NOMO-1 treated with dmso at 0.1 percent for 144 hours (cell line): Measurements from ENCODE around the gene CEP250.
"Not testable (repeated sequence)": the region's sequence is repeated elsewhere in the genome, so short reads cannot be mapped to it uniquely, and the experiment has no call there.

Experiments
- DNase-seq: peaks from one replicate; lab custom pipeline; 2025; ENCODE audit not compliant: unreplicated experiment; lab: John Stamatoyannopoulos, UW

CEP250 gene

GRCh38 chr20:35449855-35450254, 5.5 kb upstream of the CEP250 start:
- not testable (repeated sequence) for DNase-seq

- DNase-seq, result no peak
Observed at GRCh38 chr20:35451295-35451694, 4.1 kb upstream of the CEP250 start.

- DNase-seq, result no peak
Observed at GRCh38 chr20:35453647-35454046, 1.8 kb upstream of the CEP250 start.

GRCh38 chr20:35456700-35457099, 1.3 kb downstream of the CEP250 start:
- DNase-seq, result not testable (repeated sequence)

- not testable (repeated sequence) for DNase-seq
Observed at GRCh38 chr20:35457539-35457938, 2.1 kb downstream of the CEP250 start.

GRCh38 chr20:35458388-35458787, 3.0 kb downstream of the CEP250 start:
- no peak for DNase-seq

GRCh38 chr20:35461620-35462019, 6.2 kb downstream of the CEP250 start:
- no peak for DNase-seq

- DNase-seq, result no peak
Observed at GRCh38 chr20:35462351-35462750, 7.0 kb downstream of the CEP250 start.

GRCh38 chr20:35463455-35464300, 8.3 kb downstream of the CEP250 start:
- peak; percentile 38 for DNase-seq

GRCh38 chr20:35465976-35466375, 10.6 kb downstream of the CEP250 start:
- no peak for DNase-seq

- DNase-seq, result no peak
Observed at GRCh38 chr20:35466856-35467255, 11.5 kb downstream of the CEP250 start.

- no peak for DNase-seq
Observed at GRCh38 chr20:35467339-35468224, 12.2 kb downstream of the CEP250 start.

GRCh38 chr20:35468671-35469334, 13.4 kb downstream of the CEP250 start:
- no peak for DNase-seq

- no peak for DNase-seq
Observed at GRCh38 chr20:35472209-35472608, 16.8 kb downstream of the CEP250 start.

GRCh38 chr20:35473684-35474083, 18.3 kb downstream of the CEP250 start:
- DNase-seq, result no peak

- DNase-seq, result no peak
Observed at GRCh38 chr20:35474303-35474871, 19.0 kb downstream of the CEP250 start.

GRCh38 chr20:35476288-35476687, 20.9 kb downstream of the CEP250 start:
- no peak for DNase-seq

GRCh38 chr20:35478804-35479472, 23.5 kb downstream of the CEP250 start:
- DNase-seq, result no peak

- DNase-seq, result no peak
Observed at GRCh38 chr20:35479798-35480197, 24.4 kb downstream of the CEP250 start.

GRCh38 chr20:35487479-35487878, 32.1 kb downstream of the CEP250 start:
- no peak for DNase-seq
